T-helper 9 cell (primary cell): ENCODE results near the gene CCNB3.
"Not testable (repeated sequence)": the region's sequence is repeated elsewhere in the genome, so short reads cannot be mapped to it uniquely, and the experiment has no call there.

Source experiments
- DNase-seq: peaks from one replicate; pipeline ENCODE4 v3.0.0-alpha.2; 2020
- total RNA-seq, 2 donors: gene quantifications; one replicate each; lab custom pipeline; 2026; lab: John Stamatoyannopoulos, UW

The CCNB3 gene, protein sequence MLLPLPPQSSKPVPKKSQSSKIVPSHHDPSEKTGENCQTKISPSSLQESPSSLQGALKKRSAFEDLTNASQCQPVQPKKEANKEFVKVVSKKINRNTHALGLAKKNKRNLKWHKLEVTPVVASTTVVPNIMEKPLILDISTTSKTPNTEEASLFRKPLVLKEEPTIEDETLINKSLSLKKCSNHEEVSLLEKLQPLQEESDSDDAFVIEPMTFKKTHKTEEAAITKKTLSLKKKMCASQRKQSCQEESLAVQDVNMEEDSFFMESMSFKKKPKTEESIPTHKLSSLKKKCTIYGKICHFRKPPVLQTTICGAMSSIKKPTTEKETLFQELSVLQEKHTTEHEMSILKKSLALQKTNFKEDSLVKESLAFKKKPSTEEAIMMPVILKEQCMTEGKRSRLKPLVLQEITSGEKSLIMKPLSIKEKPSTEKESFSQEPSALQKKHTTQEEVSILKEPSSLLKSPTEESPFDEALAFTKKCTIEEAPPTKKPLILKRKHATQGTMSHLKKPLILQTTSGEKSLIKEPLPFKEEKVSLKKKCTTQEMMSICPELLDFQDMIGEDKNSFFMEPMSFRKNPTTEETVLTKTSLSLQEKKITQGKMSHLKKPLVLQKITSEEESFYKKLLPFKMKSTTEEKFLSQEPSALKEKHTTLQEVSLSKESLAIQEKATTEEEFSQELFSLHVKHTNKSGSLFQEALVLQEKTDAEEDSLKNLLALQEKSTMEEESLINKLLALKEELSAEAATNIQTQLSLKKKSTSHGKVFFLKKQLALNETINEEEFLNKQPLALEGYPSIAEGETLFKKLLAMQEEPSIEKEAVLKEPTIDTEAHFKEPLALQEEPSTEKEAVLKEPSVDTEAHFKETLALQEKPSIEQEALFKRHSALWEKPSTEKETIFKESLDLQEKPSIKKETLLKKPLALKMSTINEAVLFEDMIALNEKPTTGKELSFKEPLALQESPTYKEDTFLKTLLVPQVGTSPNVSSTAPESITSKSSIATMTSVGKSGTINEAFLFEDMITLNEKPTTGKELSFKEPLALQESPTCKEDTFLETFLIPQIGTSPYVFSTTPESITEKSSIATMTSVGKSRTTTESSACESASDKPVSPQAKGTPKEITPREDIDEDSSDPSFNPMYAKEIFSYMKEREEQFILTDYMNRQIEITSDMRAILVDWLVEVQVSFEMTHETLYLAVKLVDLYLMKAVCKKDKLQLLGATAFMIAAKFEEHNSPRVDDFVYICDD (N-terminal part only)
- 0 reads per million in 2 donors for total RNA-seq

DNA sequence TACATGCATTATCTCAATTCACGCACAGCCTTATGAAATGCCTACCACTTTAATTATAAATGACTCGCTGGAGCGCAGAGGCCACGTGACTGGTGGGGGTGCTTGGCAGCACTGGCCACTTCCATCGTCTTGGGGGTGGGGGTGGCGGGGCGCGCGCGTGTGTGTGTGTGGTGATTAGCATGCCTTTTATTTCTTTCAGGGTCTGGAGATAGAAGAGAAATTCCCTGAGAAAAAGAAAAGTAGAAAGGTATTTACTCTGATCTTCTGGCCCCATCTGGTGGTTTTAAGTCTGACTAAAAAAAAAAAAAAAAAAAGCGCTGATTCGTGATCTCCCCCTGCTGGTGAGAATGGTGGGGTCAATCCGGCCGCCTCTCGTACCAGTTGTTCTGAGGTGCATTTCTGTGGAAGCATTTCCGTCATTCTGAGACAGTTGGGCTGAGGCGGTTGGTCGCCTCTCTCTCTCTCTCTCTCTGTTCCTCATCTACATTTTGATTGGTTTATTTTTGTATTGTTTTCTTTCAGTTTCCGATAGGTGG lies at the start of gene CCNB3:
CCNB3 (plus strand) TSS at position 402 of the 536 bp plus-strand sequence. CDS start 80,399 bp downstream, outside the sequence.
- peak; percentile 52 for DNase-seq

DNA sequence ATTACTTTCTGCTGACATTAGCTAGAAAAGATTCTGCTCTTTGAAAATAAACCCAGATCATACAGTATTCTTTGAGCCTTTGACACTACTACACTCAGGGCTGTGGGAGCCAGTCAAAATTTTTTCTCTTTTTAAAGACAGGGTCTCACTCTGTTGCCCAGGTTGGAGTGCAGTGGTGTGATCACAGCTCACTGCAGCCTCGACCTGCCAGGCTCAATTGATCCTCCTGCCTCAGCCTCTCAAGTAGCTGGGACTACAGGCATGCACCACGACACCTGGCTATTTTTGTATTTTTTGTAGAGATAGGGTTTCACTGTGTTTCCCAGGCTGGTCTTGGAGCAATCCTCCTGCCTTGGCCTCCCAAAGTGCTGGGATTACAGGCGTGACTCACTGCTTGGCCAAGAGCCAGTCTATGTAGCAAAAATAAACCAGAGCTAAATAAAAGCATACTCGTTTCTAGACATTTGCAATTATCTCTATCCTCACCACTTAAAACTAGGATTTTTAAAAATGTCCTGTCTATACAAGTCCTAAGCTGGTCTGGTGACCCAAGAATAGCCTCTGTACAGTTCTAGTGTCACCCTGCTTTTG lies 46.9 kb upstream of the CCNB3 start:
- DNase-seq, result no peak

DNA sequence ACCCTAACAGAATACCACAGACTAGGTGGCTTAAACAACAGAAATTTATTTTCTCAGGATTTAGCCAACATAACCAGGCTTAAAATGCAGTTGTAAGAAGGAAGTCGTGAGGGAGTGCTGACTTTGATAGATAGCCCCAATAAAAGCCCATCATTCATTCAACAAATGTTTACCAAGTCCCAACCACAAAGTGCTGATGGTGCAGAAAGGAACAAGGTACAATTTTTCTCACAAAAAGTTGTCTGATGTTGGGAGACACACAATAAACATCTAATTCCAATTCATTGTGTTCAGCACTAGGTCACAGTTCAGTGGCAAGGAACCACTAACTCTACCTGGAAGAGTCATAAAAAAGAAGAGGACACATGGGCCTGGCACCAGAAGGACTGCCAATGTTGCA lies 46.0 kb upstream of the CCNB3 start:
- DNase-seq, result no peak

DNA sequence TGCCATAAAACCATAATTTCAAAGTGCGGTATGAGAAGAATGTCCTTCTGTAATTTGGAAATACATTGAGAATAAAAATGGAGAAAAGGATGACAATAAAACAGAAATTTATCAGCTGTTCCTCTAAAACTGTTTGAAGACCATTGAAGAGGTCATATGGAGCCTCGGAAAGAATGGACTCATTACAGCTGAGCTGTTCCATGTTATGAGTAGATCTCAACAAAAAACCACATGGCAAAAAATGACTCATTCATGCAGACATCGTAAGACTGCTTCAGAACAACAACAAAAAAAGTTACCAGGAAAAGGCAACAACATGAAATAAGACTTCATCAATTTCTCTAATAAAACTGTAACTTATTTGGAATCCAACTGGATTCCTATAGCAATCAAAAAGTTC lies 43.4 kb upstream of the CCNB3 start:
- DNase-seq, result no peak

DNA sequence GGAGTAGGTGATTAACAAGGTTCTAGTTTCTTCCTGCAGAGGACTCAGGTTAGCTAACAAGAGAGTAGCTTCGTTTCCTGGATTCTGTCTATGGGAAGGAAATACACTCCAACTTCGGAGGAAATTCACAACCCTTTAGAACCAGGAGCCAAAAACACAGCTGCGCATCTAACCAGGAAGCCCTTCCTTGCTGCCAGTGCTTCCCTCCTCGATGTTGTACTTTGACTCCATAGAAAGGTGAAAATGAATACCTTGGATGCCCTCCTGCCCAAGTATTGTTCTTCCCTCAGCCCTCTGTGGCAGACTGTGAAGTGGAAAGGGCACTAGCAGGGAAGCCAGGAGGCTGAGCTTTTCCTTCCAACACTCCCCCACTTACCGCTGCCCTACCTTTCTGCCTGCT lies 38.8 kb upstream of the CCNB3 start:
- DNase-seq, result no peak

DNA sequence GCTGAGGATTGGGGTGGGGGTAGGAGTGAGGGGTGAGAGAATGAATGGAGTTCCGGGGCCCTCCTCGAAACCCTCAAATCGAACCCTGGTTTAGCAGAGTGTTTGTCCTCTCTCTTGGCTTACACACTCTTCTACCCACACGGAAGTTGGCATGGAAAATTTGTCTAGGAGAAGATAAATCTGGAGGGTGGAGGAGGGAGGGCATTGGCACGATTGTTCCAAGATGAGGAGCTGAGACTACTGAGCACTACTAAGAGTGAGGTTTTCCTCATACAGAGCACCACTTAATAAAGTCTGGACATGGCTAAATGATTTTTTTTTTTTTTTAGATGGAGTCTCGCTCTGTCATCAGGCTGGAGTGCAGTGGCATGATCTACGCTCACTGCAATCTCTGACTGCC lies 37.2 kb upstream of the CCNB3 start:
- no peak for DNase-seq

DNA sequence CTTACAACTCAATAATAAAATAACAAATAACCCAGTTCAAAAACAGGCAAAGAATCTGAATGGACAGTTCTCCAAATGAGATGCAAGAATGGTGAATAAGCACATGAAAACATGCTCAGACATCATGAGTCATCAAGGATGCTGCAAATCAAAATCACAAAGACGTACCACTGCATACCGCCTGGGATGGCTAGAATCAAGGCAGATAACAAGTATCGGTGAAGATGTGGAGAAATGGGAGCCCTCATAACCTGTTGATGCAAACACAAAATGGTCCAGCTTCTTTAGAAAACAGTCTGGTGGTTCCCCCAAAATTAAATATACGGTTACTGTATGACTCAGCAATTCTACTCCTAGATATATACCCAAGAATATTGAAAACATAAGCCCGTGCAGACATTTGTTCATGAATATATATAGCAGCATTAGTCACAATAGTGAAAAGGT lies 36.3 kb upstream of the CCNB3 start:
- DNase-seq, result no peak

DNA sequence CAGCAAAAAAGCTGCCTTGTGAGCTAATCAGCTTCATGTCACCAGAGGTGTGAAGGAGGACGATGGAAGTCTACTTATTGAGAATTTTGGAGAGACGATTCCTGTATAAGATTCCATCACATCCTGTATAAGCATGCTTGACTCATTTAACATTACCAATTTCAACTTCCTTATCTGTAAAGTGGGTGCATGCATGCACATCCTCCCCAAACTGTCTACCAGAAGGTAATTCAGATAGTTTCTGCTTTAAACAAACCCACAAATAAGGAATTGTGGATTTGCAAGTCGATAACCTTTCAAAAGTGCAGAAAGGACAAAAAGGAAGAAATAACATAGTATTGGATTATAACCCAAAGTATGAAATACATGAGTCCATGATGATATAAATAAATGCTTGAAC lies 34.8 kb upstream of the CCNB3 start:
- DNase-seq, result no peak

DNA sequence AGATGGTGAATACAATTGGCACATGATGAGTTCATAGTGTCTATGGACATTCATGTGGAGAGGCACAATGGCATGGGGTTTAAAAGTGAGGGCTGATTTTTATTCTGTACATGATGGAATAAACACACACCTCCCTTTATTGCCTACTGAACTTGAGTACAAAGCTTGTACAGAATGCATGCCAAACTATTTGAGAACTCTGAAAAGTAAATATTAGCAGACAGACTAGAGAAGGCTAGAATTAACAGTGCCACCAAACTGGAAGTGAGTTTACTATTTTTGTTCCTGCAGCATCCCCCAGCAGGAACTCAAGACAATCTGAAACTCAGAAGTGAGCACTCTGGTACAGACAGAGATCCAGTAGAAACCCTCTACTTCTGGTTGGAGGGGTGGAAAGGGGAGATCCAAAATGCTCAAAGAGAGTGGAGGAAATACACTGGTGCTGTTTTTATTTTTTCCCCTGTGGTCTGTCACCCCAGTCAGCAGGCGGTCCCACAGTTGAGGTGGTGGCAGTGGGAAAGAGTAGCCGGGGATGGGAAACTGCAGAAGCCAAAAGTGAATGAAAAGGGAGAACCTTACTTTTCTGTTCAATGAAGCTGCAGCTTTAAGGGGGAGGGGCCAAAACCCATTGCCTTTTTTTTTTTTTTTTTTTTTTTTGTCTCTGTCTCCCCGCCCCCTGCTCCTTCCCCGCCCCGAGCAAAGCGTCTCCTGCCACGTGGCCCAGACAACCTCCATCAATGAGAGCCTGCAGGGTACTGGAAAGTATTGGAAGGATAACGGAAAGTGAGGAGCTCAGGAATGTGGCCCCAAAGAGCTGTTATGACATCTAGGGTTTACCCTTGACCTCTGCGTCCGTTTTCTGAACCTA lies 24.3 kb upstream of the CCNB3 start:
- no peak for DNase-seq

DNA sequence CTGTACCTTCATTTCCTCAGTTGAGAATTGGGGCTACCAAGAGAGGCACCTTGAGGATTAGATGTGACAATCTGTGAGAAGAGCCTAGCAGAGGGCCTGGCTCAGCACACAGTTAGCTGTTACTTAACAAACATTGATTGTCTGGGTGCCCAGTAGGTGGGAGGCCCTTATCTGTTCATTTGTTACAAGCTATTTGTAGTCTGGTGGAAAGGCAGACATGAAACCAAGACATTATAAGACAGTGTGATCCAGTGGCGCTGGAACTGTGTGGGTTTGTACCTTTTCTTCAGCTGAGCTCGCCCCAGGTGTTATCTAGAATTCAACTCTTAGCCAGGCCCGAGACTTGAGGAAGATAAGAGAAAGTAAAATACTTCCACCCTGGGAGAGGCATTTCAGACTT lies 20.7 kb upstream of the CCNB3 start:
- no peak for DNase-seq

DNA sequence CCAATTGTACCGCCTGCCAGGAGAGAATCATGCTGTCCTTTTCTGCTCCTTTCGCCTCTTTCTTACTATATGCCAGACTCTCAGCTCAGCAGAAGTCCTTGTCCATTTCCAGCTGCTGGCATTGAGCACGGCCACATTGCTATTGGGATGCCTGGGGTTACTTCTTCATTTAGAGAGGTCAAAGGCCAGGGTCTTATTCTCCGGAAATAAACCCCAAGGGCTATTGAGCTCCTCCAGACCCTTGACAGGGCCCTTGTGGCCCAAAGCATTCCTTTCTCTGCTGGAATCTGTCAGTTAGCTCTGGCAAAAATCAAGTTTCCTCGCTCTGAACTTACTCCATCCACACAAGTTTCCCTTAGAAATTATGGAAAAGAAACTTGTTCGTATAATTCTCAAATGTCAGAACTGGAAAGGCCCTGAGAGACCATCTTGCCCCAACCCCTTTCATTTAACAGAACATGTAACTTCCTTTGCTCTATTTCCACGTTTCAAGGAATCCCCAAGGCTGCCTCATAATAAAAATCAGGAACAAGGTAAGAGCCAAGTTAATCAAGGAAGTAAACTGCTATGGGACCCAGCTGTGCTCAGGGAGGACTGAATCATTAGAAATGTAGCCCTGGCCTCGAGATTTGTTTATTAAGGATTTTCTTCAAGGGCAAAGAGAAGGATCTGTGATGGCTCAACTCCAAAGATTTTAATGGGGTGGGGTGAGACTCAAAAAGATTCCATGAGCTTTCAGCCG lies 15.5 kb upstream of the CCNB3 start:
- no peak for DNase-seq

DNA sequence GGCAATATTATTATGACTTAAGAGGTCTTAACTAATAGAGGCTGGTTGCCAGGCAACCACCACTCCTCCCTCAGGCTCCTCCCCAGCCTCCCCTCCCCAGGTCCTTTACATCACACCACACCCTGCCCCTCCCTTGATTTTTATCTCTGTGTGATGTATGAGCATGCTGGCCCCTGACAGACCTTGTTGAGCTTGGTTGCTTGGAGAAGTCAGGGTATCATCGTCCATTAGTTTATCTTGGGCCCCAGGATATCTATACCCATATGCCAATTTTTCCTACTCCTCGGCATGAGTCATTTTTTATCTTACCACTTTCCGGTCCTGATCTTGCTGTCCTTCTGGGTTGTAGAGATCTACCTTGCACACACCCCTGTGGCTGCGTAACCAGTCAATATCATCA lies 6.2 kb upstream of the CCNB3 start:
- no peak for DNase-seq

DNA sequence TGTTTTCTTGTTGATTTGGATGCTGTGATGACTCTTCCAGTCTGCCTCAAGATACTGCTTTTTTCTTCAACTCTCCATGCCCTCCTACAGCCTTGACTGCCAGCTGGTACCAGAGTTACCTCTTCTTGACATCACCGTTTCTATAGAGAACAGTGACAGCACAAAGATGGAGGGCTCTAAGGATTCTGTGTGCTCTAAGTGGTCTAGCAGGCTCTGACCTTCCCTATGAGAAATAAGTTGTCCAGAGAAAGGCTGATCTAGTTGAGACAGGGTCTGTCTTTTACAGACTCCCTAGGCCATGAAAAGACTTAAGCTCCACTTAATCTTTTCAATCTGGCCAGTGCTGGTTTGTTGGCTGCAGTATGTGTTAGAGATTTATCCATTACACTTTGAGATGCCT lies 3.7 kb upstream of the CCNB3 start, which contains the start of gene AKAP4:
AKAP4 (minus strand) TSS at position 101 of the 400 bp plus-strand sequence. CDS start 118 bp downstream, outside the sequence.
- no peak for DNase-seq

DNA sequence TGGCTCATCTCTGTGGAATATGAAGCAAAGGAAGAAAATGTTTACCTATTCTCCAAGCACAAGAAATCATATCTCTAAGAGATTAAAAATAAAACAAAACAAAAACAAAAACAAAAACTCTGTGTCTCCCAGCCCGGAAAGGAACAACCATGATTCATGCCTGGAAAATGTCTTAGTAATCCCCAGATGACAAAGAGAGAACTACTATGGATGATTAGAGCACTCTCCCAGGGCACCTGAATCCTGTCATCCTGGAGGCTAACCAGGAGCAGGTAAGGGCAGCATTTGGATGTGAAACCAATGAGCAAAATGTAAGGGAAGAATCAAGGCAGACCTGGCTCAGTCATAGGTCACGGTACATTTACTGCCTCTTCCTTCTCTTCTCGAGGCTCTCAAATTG lies 2.0 kb upstream of the CCNB3 start:
- no peak for DNase-seq

DNA sequence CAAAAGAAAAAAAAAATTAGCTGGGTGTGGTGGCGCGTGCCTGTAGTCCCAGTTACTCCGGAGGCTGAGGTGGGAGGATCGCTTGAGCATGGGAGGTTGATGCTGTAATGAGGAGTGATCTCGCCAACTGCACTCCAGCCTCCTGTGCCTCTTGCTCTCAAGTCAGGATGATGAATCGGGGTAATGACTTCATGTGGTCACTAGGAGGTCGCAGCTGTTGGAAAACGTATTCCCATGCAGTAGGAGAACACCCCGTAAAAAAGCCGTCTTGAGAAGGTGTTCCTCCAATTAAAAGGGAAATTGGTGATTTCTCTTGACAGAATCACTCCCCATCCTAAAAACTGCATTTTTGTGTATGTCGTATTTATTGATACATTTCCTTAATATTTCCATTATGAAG lies 2.2 kb downstream of the CCNB3 start:
- no peak for DNase-seq

DNA sequence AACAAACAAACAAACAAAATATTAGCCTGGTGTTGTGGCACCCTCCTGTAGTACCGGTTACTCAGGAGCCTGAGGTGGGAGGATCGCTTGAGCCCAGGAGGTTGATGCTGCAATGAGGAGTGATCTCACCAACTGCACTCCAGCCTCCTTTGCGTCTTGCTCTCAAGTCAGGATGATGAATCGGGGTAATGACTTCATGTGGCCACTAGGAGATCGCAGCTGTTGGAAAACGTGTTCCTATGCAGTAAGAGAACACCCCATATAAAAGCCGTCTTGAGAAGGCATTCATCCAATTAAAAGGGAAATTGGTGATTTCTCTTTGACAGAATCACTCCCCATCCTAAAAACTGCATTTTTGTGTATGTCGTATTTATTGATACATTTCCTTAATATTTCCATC lies 6.9 kb downstream of the CCNB3 start:
- DNase-seq, result no peak

DNA sequence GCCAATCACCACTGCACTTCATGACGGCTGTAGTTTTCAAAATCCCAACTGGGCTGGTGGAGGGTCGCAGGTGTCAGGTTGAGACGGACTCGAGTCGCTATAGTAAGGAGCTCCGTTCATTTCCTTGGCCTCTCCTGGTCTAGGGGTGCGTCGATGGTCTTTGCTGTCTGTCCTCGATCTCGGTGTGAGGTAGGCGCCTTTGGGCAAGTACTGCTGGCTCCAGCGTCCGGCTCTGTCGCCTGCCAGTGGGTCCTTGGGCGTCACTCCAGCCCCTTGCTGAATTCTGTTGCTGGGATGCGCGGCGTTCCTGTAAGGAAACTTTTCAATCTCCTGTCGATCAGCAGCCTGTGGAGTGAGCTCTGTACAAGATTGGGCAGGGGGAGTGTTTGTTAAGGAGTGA lies 76.7 kb downstream of the CCNB3 start:
- DNase-seq, result no peak

DNA sequence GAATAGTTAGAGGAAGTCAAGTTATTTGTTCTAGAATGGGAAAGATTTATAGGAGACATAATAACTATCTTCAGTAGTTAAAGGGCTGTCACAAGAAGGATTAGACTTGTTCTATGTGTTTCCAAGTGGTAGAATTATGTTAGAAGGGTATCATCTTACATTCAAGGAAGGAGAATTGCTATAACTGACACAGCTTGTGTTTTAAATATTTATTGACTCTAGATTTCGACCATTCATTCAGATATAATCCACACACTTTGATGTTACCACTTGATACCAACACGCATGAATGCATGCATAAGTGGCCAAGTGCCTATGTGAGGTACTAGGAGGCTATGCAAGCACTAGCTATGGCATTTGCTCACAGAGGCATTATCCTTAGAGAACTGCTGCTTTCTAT lies 122.7 kb downstream of the CCNB3 start:
- DNase-seq, result no peak

DNA sequence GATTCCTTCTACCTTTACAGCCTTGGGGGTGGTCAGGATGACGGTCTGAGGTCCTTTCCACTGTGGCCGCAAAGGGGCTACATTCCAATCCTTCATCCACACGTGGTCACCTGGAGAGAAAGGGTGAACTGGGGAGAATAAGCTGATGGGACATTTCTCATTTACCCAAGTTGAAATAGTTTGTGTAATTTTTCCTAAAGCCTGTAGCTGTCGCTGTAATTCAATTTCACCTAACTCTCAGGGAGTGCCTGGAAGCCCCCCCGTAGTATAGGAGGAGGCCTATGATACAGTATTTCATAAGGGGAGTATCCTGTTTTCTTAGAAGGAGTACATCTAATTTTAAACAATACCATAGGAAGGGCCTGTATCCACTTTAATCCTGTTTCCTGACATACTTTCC lies 128.1 kb downstream of the CCNB3 start:
- DNase-seq, result not testable (repeated sequence)

DNA sequence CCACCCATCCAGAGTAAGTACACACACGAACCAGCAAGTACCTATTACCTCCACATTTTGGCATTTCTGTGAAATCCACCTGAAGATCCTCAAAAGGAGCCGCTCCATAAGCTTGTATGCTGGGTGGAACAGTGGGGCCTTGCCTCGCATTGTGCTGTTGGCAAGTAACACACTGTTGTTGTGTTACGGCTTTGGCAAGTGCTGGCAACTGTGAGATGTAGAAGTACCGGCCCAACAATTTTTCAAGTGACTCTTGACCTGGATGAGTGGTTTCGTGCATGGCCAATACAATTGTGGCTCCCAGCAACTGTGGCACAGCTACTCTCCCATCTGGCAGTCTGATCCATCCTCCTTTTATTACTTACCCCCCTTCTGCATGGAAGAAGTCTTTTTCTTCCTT lies 128.7 kb downstream of the CCNB3 start:
- DNase-seq, result no peak
